Fibroblast of skin of back (primary cell): ENCODE data around the gene VCAN. TPM values are rescaled to one million over a fixed set of nuclear protein-coding genes. Genes with fewer than 3 reads are reported as not detected.
A peak's percentile ranks its signal among the peaks of the same experiment; 100 is the strongest.
"Not testable (repeated sequence)": the region's sequence is repeated elsewhere in the genome, so short reads cannot be mapped to it uniquely, and the experiment has no call there.

Source experiments
- DNase-seq: peaks from one replicate; pipeline ENCODE4 v3.0.0-alpha.2; 2013
- polyA plus RNA-seq, 2 experiments: library from polyadenylated mRNA; unstranded; fragments of 120-200 nt; gene quantifications; one replicate each; pipeline ENCODE4 v1.2.1, GENCODE V29; 2013; ENCODE audit not compliant: insufficient read length in 2 of 2

Gene VCAN
- 434 TPM for polyA plus RNA-seq (2013, experiment 1 of 2; ENCODE audit: insufficient read length)
- 1,039 TPM for polyA plus RNA-seq (2013, experiment 2 of 2; ENCODE audit: insufficient read length)

- DNase-seq = peak; percentile 96
Measured at GRCh38 chr5:83471405-83472212, at the start of gene VCAN. Gene VCAN, plus strand, starts transcription at chr5:83471744. Its CDS starts 11,775 bp downstream, at chr5:83483519.

- no peak for DNase-seq
Measured at GRCh38 chr5:83422284-83422683, 49.3 kb upstream of the VCAN start.

- DNase-seq = no peak
Measured at GRCh38 chr5:83426855-83427254, 44.7 kb upstream of the VCAN start.

- DNase-seq = no peak
Measured at GRCh38 chr5:83428126-83428525, 43.4 kb upstream of the VCAN start.

GRCh38 chr5:83428890-83429289 lies 42.7 kb upstream of the VCAN start:
- DNase-seq = no peak

- DNase-seq = peak; percentile 58
Measured at GRCh38 chr5:83430130-83431010, 41.2 kb upstream of the VCAN start.

- peak; percentile 50 for DNase-seq
Measured at GRCh38 chr5:83433891-83434290, 37.7 kb upstream of the VCAN start.

GRCh38 chr5:83434946-83435345 lies 36.6 kb upstream of the VCAN start:
- DNase-seq = no peak

GRCh38 chr5:83436276-83436675 lies 35.3 kb upstream of the VCAN start:
- DNase-seq = no peak

- DNase-seq = not testable (repeated sequence)
Measured at GRCh38 chr5:83437697-83438096, 33.8 kb upstream of the VCAN start.

- no peak for DNase-seq
Measured at GRCh38 chr5:83440826-83441225, 30.7 kb upstream of the VCAN start.

GRCh38 chr5:83441747-83442146 lies 29.8 kb upstream of the VCAN start:
- no peak for DNase-seq

- DNase-seq = no peak
Measured at GRCh38 chr5:83443534-83443933, 28.0 kb upstream of the VCAN start.

GRCh38 chr5:83444445-83444844 lies 27.1 kb upstream of the VCAN start:
- no peak for DNase-seq

- DNase-seq = no peak
Measured at GRCh38 chr5:83446253-83446947, 25.1 kb upstream of the VCAN start.

- no peak for DNase-seq
Measured at GRCh38 chr5:83447533-83447932, 24.0 kb upstream of the VCAN start.

GRCh38 chr5:83450183-83450966 lies 21.2 kb upstream of the VCAN start:
- DNase-seq = no peak

GRCh38 chr5:83450967-83451248 lies 20.6 kb upstream of the VCAN start:
- DNase-seq = no peak

GRCh38 chr5:83451955-83452354 lies 19.6 kb upstream of the VCAN start:
- no peak for DNase-seq

GRCh38 chr5:83453937-83454336 lies 17.6 kb upstream of the VCAN start:
- DNase-seq = no peak

- no peak for DNase-seq
Measured at GRCh38 chr5:83464261-83464660, 7.3 kb upstream of the VCAN start.

- peak; percentile 77 for DNase-seq
Measured at GRCh38 chr5:83467371-83468035, 4.0 kb upstream of the VCAN start.
